OCI-LY7 (cell line): Measurements from ENCODE around the gene PLOD1. TPM values are rescaled to one million over a fixed set of nuclear protein-coding genes. Genes with fewer than 3 reads are reported as not detected.

ENCODE experiments used
- BruUV-seq: library from RNA; stranded (reverse); fragments of 400-500 nt; replicated peaks from 2 replicates; lab custom pipeline; 2021; lab: Mats Ljungman, UMichigan
- CTCF ChIA-PET: fragments of 300-600 bp; sonication (Branson Sonifier 250); formaldehyde crosslinking; loops from one replicate; lab custom pipeline; 2022; ENCODE audit warnings: antibody characterized with exemption; ENCODE audit not compliant: unreplicated experiment; lab: Charles Lee
- POLR2A ChIA-PET: fragments of 300-600 bp; sonication (Branson Sonifier 250); formaldehyde crosslinking; loops from one replicate; lab custom pipeline; 2022; ENCODE audit warnings: antibody characterized with exemption; lab: Charles Lee
- DNase-seq: peaks from one replicate; pipeline ENCODE4 v3.0.0-alpha.2; 2015; ENCODE audit warnings: low spot score
- H2AFZ ChIP-seq: fragments of 200-600 bp; sonication (generic), shearing (Covaris generic); 2 replicates; pipeline ENCODE4 v1.6.1; 2014; ENCODE audit warnings: mild to moderate bottlenecking, antibody characterized with exemption, low read length, moderate library complexity
- H3K27ac ChIP-seq: fragments of 200-600 bp; sonication (generic); 2 replicates; pipeline ENCODE4 v1.5.1; 2014; ENCODE audit warnings: mixed run types, low read depth, mild to moderate bottlenecking, moderate library complexity, low read length, inconsistent platforms; ENCODE audit not compliant: poor library complexity, severe bottlenecking
- H3K36me3 ChIP-seq: fragments of 200-600 bp; sonication (generic); 2 replicates; pipeline ENCODE4 v1.6.1; 2014; ENCODE audit warnings: mild to moderate bottlenecking, antibody characterized with exemption, low read length, moderate library complexity, mixed read lengths; ENCODE audit not compliant: insufficient read depth
- H3K4me1 ChIP-seq: fragments of 200-600 bp; sonication (generic); 2 replicates; pipeline ENCODE4 v1.5.1; 2014; ENCODE audit warnings: mild to moderate bottlenecking, low read length; ENCODE audit not compliant: insufficient read depth, poor library complexity, severe bottlenecking
- H3K4me2 ChIP-seq: fragments of 200-600 bp; sonication (generic); 2 replicates; pipeline ENCODE4 v1.6.1; 2014; ENCODE audit warnings: mild to moderate bottlenecking, low read length
- H3K4me3 ChIP-seq: fragments of 200-600 bp; sonication (generic); 2 replicates; pipeline ENCODE4 v1.5.1; 2014; ENCODE audit warnings: mild to moderate bottlenecking, low read depth, low read length; ENCODE audit not compliant: poor library complexity, severe bottlenecking
- H3K79me2 ChIP-seq: fragments of 200-600 bp; sonication (generic); 2 replicates; pipeline ENCODE4 v1.6.1; 2016; ENCODE audit warnings: low read depth, mild to moderate bottlenecking, low read length, moderate library complexity, mixed read lengths; ENCODE audit not compliant: insufficient read depth
- H3K9me2 ChIP-seq: fragments of 200-600 bp; sonication (generic); 2 replicates; pipeline ENCODE4 v1.6.1; 2016; ENCODE audit warnings: mild to moderate bottlenecking, low read length, mixed read lengths; ENCODE audit not compliant: insufficient read depth
- H3K9me3 ChIP-seq: fragments of 200-600 bp; sonication (generic); 2 replicates; pipeline ENCODE4 v1.6.1; 2014; ENCODE audit warnings: mild to moderate bottlenecking, mixed run types, low read length, mixed read lengths
- H4K20me1 ChIP-seq: fragments of 200-600 bp; sonication (generic); 2 replicates; pipeline ENCODE4 v1.6.1; 2014; ENCODE audit warnings: mild to moderate bottlenecking, antibody characterized with exemption, low read length, moderate library complexity, mixed read lengths; ENCODE audit not compliant: insufficient read depth
- CTCF ChIP-seq: fragments of 200-600 bp; sonication (generic); conservative IDR thresholded peaks from 2 replicates; pipeline ENCODE4 v1.5.1; 2014; ENCODE audit warnings: mild to moderate bottlenecking, antibody characterized with exemption, low read length, moderate library complexity, mixed read lengths
- EZH2phosphoT487 ChIP-seq: fragments of 200-600 bp; sonication (generic); IDR thresholded peaks from 2 replicates; pipeline ENCODE4 v1.6.1; 2018; ENCODE audit warnings: low read depth, borderline replicate concordance, mild to moderate bottlenecking, mixed run types, antibody characterized with exemption, low read length, moderate library complexity, mixed read lengths
- intact Hi-C: fragments of 100-400 bp; cut with micrococcal nuclease; formaldehyde crosslinking; loops from one replicate; pipeline ENCODE4 v1.10.0; 2022; ENCODE audit not compliant: unreplicated experiment
- total RNA-seq, 2 experiments: library from RNA; depleted of rRNA in 1 of 2; stranded (reverse); fragments of >200 nt in 1 of 2; shearing (Covaris generic) in 1 of 2; gene quantifications; 2 replicates each; pipeline ENCODE4 v1.2.3, GENCODE V29; 2014 to 2022

The PLOD1 gene
- total RNA-seq, 2 experiments from 2014 or later: 11.3 to 11.7 TPM

GRCh38 chr1:11913291-11913690 is 21.2 kb upstream of the PLOD1 start:
- POLR2A ChIA-PET: interaction anchor here (0.7 to 1.2 kb wide), 3 partner anchors 17 to 105 kb away, joined by 3 read pairs; no protein-coding TSS in a partner anchor
- no peak for DNase-seq
- Histone ChIP-seq H3K27ac (no peak overlapping the region), H3K36me3 (peaks cover 12% of the 10 kb centered on the region), H3K79me2 (no peaks in the 10 kb centered on the region), H2AFZ (no peak overlapping the region), H3K4me1 (peaks cover 33% of the 10 kb centered on the region), H4K20me1 (no peaks in the 10 kb centered on the region), H3K4me3 (no peak overlapping the region), H3K9me2 (no peaks in the 10 kb centered on the region), H3K4me2 (no peak overlapping the region), H3K9me3 (no peaks in the 10 kb centered on the region)
- TF ChIP-seq CTCF (no peak), EZH2phosphoT487 (no peak)
- BruUV-seq: no TSS peak
- intact Hi-C loops: no loop called here
- CTCF ChIA-PET: no interaction called here

- ChIA-PET CTCF (interaction anchor here (0.6 kb wide), 1 partner anchor 23 kb away, joined by 3 read pairs; no protein-coding TSS in a partner anchor), POLR2A (interaction anchor here (0.7 to 1.2 kb wide), 5 partner anchors 13 to 105 kb away, joined by 3 read pairs; no protein-coding TSS in a partner anchor)
- no TSS peak for BruUV-seq
- no peak for TF ChIP-seq EZH2phosphoT487
- no peak for TF ChIP-seq CTCF
- no peaks in the 10 kb centered on the region for H3K79me2 ChIP-seq
- no peak for DNase-seq
- H3K36me3 ChIP-seq: peaks cover 18% of the 10 kb centered on the region
- no peaks in the 10 kb centered on the region for H4K20me1 ChIP-seq
- H3K9me3 ChIP-seq: no peaks in the 10 kb centered on the region
- no peak overlapping the region for H2AFZ ChIP-seq
- H3K4me1 ChIP-seq: peaks cover 33% of the 10 kb centered on the region
- no peak overlapping the region for H3K4me3 ChIP-seq
- H3K4me2 ChIP-seq: 0 out of 2 replicates have a peak overlapping the region, but pooled peaks have one; percentile 71
- no peaks in the 10 kb centered on the region for H3K9me2 ChIP-seq
- intact Hi-C loops: no loop called here
- H3K27ac ChIP-seq: peak overlapping the region; percentile 85
Measured at GRCh38 chr1:11914024-11914423, 20.5 kb upstream of the PLOD1 start.

- BruUV-seq: no TSS peak
- H3K36me3 ChIP-seq: peaks cover 64% of the 10 kb centered on the region
- no peaks in the 10 kb centered on the region for H3K9me2 ChIP-seq
- no peak for DNase-seq
- no peak overlapping the region for H2AFZ ChIP-seq
- no peak overlapping the region for H3K4me3 ChIP-seq
- ChIA-PET CTCF (no interaction called here), POLR2A (interaction anchor here (1.9 kb wide), 1 partner anchor 9 kb away, joined by 12 read pairs; no protein-coding TSS in a partner anchor)
- H3K4me2 ChIP-seq: no peak overlapping the region
- no peak overlapping the region for H3K27ac ChIP-seq
- peaks cover 17% of the 10 kb centered on the region for H3K79me2 ChIP-seq
- H3K4me1 ChIP-seq: peaks cover 27% of the 10 kb centered on the region
- no peaks in the 10 kb centered on the region for H3K9me3 ChIP-seq
- TF ChIP-seq CTCF (no peak), EZH2phosphoT487 (no peak)
- intact Hi-C loops: no loop called here
- peaks cover 6% of the 10 kb centered on the region; the same call in 1 of the 2 replicates for H4K20me1 ChIP-seq
Measured at GRCh38 chr1:11918799-11919519, 15.6 kb upstream of the PLOD1 start.
